NB4 (cell line): ENCODE data around the gene HMBS.

Source experiments
- DNase-seq: peaks from one replicate; pipeline ENCODE4 v3.0.0; 2010; ENCODE audit warnings: low read depth
- H3K4me3 ChIP-seq: one replicate; pipeline ENCODE4 v1.5.1; 2011; ENCODE audit warnings: mild to moderate bottlenecking, low read depth, low read length, moderate library complexity
- MYC ChIP-seq: IDR thresholded peaks from 2 replicates; pipeline ENCODE4 v1.6.1; 2011; ENCODE audit warnings: low read depth, low read length
- POLR2A ChIP-seq: IDR thresholded peaks from 2 replicates; pipeline ENCODE4 v1.6.1; 2011; ENCODE audit warnings: mild to moderate bottlenecking; ENCODE audit not compliant: insufficient read length; ENCODE audit errors: extremely low read depth
- TF ChIP-seq, protein P1 (sequence below): IDR thresholded peaks from one replicate; pipeline ENCODE4 v1.5.1; 2012; ENCODE audit warnings: low read depth, low read length
- TF ChIP-seq, protein P2 (sequence below): IDR thresholded peaks from 2 replicates; pipeline ENCODE4 v1.6.1; 2011; ENCODE audit warnings: low read depth, low read length

Gene HMBS

GRCh38 chr11:119091966-119092879 is 7.5 kb downstream of the HMBS start:
- peak overlapping the region; percentile 97 for H3K4me3 ChIP-seq
- peak; percentile 59 for DNase-seq
- TF ChIP-seq MYC (no peak), POLR2A (no peak)
- TF ChIP-seq, protein P1, sequence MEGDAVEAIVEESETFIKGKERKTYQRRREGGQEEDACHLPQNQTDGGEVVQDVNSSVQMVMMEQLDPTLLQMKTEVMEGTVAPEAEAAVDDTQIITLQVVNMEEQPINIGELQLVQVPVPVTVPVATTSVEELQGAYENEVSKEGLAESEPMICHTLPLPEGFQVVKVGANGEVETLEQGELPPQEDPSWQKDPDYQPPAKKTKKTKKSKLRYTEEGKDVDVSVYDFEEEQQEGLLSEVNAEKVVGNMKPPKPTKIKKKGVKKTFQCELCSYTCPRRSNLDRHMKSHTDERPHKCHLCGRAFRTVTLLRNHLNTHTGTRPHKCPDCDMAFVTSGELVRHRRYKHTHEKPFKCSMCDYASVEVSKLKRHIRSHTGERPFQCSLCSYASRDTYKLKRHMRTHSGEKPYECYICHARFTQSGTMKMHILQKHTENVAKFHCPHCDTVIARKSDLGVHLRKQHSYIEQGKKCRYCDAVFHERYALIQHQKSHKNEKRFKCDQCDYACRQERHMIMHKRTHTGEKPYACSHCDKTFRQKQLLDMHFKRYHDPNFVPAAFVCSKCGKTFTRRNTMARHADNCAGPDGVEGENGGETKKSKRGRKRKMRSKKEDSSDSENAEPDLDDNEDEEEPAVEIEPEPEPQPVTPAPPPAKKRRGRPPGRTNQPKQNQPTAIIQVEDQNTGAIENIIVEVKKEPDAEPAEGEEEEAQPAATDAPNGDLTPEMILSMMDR, result no peak
- TF ChIP-seq, protein P2, sequence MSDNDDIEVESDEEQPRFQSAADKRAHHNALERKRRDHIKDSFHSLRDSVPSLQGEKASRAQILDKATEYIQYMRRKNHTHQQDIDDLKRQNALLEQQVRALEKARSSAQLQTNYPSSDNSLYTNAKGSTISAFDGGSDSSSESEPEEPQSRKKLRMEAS, result no peak

- peak; percentile 33 for DNase-seq
- peak overlapping the region; percentile 97 for H3K4me3 ChIP-seq
- TF ChIP-seq, protein P1, result no peak
- TF ChIP-seq, protein P2, result no peak
- no peak for TF ChIP-seq POLR2A
- TF ChIP-seq MYC, result no peak
Measured at GRCh38 chr11:119092880-119093842, 8.5 kb downstream of the HMBS start.

DNA sequence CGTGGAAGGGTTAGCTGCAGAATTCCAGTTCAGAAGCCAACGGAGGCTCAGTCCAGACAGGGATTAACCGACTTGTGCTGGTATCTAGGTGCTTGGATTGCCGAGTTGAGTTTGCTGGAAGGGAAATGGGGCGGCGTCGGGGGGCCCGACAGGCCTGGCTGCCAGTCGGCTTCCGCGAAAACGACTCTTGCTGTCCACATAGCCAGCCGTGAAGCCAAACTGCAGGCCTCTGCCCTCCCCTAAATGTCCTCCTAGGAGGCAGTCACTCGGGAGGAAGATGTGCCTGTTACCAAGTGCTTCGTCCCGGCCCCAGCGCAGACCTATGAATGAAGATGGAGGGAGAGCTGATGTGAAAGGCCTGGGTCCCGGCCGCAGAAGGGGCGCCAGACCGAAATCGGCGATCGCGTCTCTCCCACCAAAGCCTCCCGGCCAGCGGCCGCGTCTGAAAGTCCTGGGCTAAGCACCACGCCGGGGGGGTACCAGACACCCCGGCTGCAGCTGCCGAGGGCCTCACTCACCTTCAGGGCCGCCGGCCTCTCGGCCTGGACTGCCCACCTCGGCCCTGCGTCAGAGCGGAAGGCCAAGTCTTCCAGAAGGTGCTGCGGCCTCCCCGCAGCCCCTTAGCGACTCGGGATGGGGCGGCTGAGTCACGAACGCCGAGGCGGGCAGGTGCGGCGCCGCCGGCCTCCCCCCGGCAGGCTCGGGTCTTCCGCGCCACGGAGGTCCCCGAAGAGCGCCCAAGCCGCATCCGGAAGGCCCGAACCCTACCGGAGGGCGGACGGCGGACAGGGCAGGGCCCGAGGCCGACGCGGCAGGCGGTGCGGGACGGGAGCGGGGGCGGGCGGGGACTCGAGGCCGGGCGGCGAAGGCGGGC is 9.5 kb downstream of the HMBS start:
- TF ChIP-seq POLR2A (peak; percentile 31), MYC (no peak; the same call in 1 of the 2 replicates)
- TF ChIP-seq, protein P2, result peak; percentile 14; the same call in 1 of the 2 replicates
- TF ChIP-seq, protein P1, result no peak
- DNase-seq, result peak; percentile 67

DNA sequence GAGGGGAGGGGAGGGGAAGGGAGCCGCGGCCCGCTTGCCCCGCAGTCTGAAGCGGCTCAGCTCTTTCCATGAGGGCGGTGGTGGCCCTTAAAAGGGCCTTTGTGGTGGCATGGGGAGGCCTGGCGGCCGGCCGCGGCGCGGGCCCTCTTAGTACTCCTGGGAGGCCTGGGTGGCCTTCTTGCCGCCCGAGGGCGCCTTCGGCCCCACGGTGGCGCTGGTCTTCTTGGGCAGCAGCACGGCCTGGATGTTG is 10.1 kb downstream of the HMBS start:
- DNase-seq, result peak; percentile 86
- H3K4me3 ChIP-seq, result peak overlapping the region; percentile 97
- TF ChIP-seq, protein P1, result peak; percentile 55
- TF ChIP-seq, protein P2, result peak; percentile 71; the same call in 1 of the 2 replicates
- TF ChIP-seq POLR2A (no peak), MYC (peak; percentile 63)

More for the DNA sequence above, 9.5 kb downstream of the HMBS start:
- peak overlapping the region; percentile 97 for H3K4me3 ChIP-seq
